K562 (cell line): ENCODE data around the gene TBC1D17. TPM values are rescaled to one million over a fixed set of nuclear protein-coding genes. Genes with fewer than 3 reads are reported as not detected.

ENCODE experiments used
- ATAC-seq: fragments of 200-7000 bp; cut with Tn5 transposase; 3 replicates; pipeline ENCODE4 v1.9.1; 2020; ENCODE audit warnings: moderate library complexity
- BruUV-seq: library from RNA; stranded (reverse); fragments of 400-500 nt; replicated peaks from 2 replicates; lab custom pipeline; 2021; lab: Mats Ljungman, UMichigan
- CTCF ChIA-PET: fragments of 300-600 bp; formaldehyde crosslinking; extraction: SDS; loops from one replicate; lab custom pipeline; 2021; ENCODE audit warnings: low intra/inter-chr PET ratio; lab: Yijun Ruan, JAX
- POLR2A ChIA-PET: fragments of 300-600, 350-650 bp; sonication (Branson Sonifier 250); formaldehyde crosslinking; extraction: SDS; loops from one replicate; lab custom pipeline; 2021; ENCODE audit warnings: antibody characterized with exemption, inconsistent platforms; lab: Yijun Ruan, JAX
- DNase-seq, 4 experiments: peaks; one replicate each; pipeline versions ENCODE4 v3.0.0 to v3.0.0-alpha.2; 2011 to 2018; ENCODE audit warnings: low spot score in 3 of 4, mixed read lengths in 3 of 4; ENCODE audit errors: extremely low read depth in 1 of 4
- FAIRE-seq: peaks from 2 replicates; lab custom pipeline; 2011; peaks lifted over from hg19 to GRCh38; lab: Jason Lieb, UNC
- H2AFZ ChIP-seq: 2 replicates; pipeline ENCODE4 v1.6.0; 2011; ENCODE audit warnings: low read depth, low read length, control low read depth, inconsistent platforms
- H3K27ac ChIP-seq: fragments of 200-600 bp; 3 replicates; pipeline ENCODE4 v1.8.0; 2011; ENCODE audit warnings: low read depth, mild to moderate bottlenecking, control low read depth, inconsistent platforms, low read length, moderate library complexity, mixed read lengths; ENCODE audit errors: extremely low read depth
- H3K27me3 ChIP-seq, 2 experiments: fragments of 300-600 bp in 1 of 2; 2 replicates in 1 of 2; 3 replicates in 1 of 2; pipeline versions ENCODE4 v1.6.0 to v1.8.0; 2011; ENCODE audit warnings: inconsistent platforms in 2 of 2, low read length in 2 of 2, mild to moderate bottlenecking in 1 of 2, mixed read lengths in 1 of 2, moderate library complexity in 1 of 2; ENCODE audit not compliant: control insufficient read depth in 2 of 2, insufficient read depth in 2 of 2
- H3K36me3 ChIP-seq: fragments of 300-600 bp; 3 replicates; pipeline ENCODE4 v1.8.0; 2011; ENCODE audit warnings: mild to moderate bottlenecking, low read length, inconsistent platforms; ENCODE audit not compliant: control insufficient read depth, insufficient read depth
- H3K4me1 ChIP-seq, 2 experiments: fragments of 200-600 bp in 1 of 2; replicated peaks in 1 of 2; 2 replicates in 1 of 2; 3 replicates in 1 of 2; pipeline versions ENCODE4 v1.5.1 to v1.8.0; 2011; ENCODE audit warnings: inconsistent platforms in 2 of 2, low read length in 2 of 2, mild to moderate bottlenecking in 1 of 2, mixed read lengths in 1 of 2, moderate library complexity in 1 of 2; ENCODE audit not compliant: control insufficient read depth in 2 of 2, insufficient read depth in 2 of 2
- H3K4me2 ChIP-seq: 2 replicates; pipeline ENCODE4 v1.6.1; 2011; ENCODE audit warnings: low read length, control low read depth, inconsistent platforms, mixed read lengths; ENCODE audit not compliant: insufficient read depth
- H3K4me3 ChIP-seq: fragments of 200-600 bp; sonication (generic), shearing (Covaris generic); 2 replicates; pipeline ENCODE4 v1.5.1; 2016; ENCODE audit warnings: control low read depth, inconsistent platforms
- H3K79me2 ChIP-seq: fragments of 200-600 bp; 3 replicates; pipeline ENCODE4 v1.8.0; 2011; ENCODE audit warnings: low read length, inconsistent platforms; ENCODE audit not compliant: control insufficient read depth, insufficient read depth
- H3K9ac ChIP-seq, 2 experiments: 2 replicates each; pipeline versions ENCODE4 v1.6.0 to v1.6.1; 2011; ENCODE audit warnings: low read depth in 2 of 2, low read length in 2 of 2, control low read depth in 1 of 2, inconsistent platforms in 1 of 2, mild to moderate bottlenecking in 1 of 2, mixed read lengths in 1 of 2; ENCODE audit not compliant: insufficient read depth in 1 of 2
- H3K9me1 ChIP-seq: one replicate; pipeline ENCODE4 v1.6.0; 2011; ENCODE audit warnings: inconsistent platforms, mild to moderate bottlenecking, low read length, moderate library complexity; ENCODE audit not compliant: control insufficient read depth, insufficient read depth
- H3K9me3 ChIP-seq: replicated peaks from 2 replicates; pipeline ENCODE4 v1.5.1; 2011; ENCODE audit warnings: low read depth, low read length, inconsistent platforms; ENCODE audit not compliant: control insufficient read depth, insufficient read depth
- H4K20me1 ChIP-seq: replicated peaks from 2 replicates; pipeline ENCODE4 v1.6.1; 2011; ENCODE audit warnings: low read length, inconsistent platforms, mixed read lengths; ENCODE audit not compliant: control insufficient read depth, insufficient read depth
- PURB ChIP-seq: sonication (generic); formaldehyde crosslinking; IDR thresholded peaks from 2 replicates; pipeline ENCODE4 v1.9.0; 2021; ENCODE audit warnings: low read depth, mild to moderate bottlenecking, missing genetic modification reagents
- SIX5 ChIP-seq, 2 experiments: IDR thresholded peaks; 2 replicates each; pipeline ENCODE4 v1.6.1; 2011; ENCODE audit warnings: low read length in 2 of 2, borderline replicate concordance in 1 of 2, low read depth in 1 of 2, mild to moderate bottlenecking in 1 of 2, moderate library complexity in 1 of 2; ENCODE audit not compliant: insufficient read depth in 1 of 2
- ZNF644 ChIP-seq: fragments of 200-800 bp; sonication (Bioruptor generic); IDR thresholded peaks from 2 replicates; pipeline ENCODE4 v1.6.1; 2016; ENCODE audit warnings: low read depth, missing genetic modification characterization, missing compliant biosample characterization
- WGBS: fragments of 100-300 bp; shearing (Covaris generic); methylation state at CpG from one replicate; pipeline ENCODE4 v1.1.6; 2016; ENCODE audit warnings: low coverage, mixed read lengths; ENCODE audit not compliant: insufficient coverage; ENCODE audit errors: missing lambda C conversion rate; 5-methylcytosine and 5-hydroxymethylcytosine counted together
- in situ Hi-C: fragments of 300-500 bp; cut with MboI; formaldehyde crosslinking; loops from 4 replicates; pipeline ENCODE4 v1.15.0; 2018; ENCODE audit warnings: inconsistent platforms, mixed read lengths
- intact Hi-C: fragments of 100-400 bp; cut with micrococcal nuclease; formaldehyde crosslinking; loops from 2 replicates; pipeline ENCODE4 v1.14.2; 2022
- polyA plus RNA-seq, 8 experiments: library from polyadenylated mRNA; depleted of rRNA in 4 of 8; stranded (reverse) in 5 of 8; unstranded in 3 of 8; fragments of >200 nt; fragmentation: Nextera tagmentation in 2 of 8; fragmentation: Illumina TruSeq in 1 of 8; extraction: Ambion mirVana in 2 of 8; extraction: Trizol in 1 of 8; gene quantifications; 2 replicates each; pipeline versions ENCODE4 v1.2.1 to v1.2.3, GENCODE V29; 2011 to 2014; ENCODE audit warnings: inconsistent platforms in 1 of 8, missing spikeins in 1 of 8
- total RNA-seq, 7 experiments: library from RNA; depleted of rRNA in 6 of 7; stranded (reverse); fragments of >200 nt in 6 of 7; fragmentation: Illumina TruSeq in 2 of 7; extraction: Trizol in 2 of 7; gene quantifications; 2 replicates each; pipeline versions ENCODE4 v1.2.1 to v1.2.3, GENCODE V29; 2011 to 2021; ENCODE audit warnings: low replicate concordance in 1 of 7
- TF ChIP-seq, protein P1 (sequence below): fragments of 450-650 bp; IDR thresholded peaks from 2 replicates; pipeline ENCODE4 v1.6.1; 2018; ENCODE audit not compliant: partially characterized antibody
- TF ChIP-seq, protein P2 (sequence below): fragments of 200-600 bp; sonication (generic); IDR thresholded peaks from one replicate; pipeline ENCODE4 v1.6.1; 2012; ENCODE audit warnings: mild to moderate bottlenecking, low read depth, low read length, inconsistent platforms

Gene TBC1D17
- total and polyA plus RNA-seq, 9 of the 15 experiments (the other 6 are each of a cell fraction or from before 2014, with no cell fraction given): 0.42 to 16.0 (median 3.8) TPM

DNA sequence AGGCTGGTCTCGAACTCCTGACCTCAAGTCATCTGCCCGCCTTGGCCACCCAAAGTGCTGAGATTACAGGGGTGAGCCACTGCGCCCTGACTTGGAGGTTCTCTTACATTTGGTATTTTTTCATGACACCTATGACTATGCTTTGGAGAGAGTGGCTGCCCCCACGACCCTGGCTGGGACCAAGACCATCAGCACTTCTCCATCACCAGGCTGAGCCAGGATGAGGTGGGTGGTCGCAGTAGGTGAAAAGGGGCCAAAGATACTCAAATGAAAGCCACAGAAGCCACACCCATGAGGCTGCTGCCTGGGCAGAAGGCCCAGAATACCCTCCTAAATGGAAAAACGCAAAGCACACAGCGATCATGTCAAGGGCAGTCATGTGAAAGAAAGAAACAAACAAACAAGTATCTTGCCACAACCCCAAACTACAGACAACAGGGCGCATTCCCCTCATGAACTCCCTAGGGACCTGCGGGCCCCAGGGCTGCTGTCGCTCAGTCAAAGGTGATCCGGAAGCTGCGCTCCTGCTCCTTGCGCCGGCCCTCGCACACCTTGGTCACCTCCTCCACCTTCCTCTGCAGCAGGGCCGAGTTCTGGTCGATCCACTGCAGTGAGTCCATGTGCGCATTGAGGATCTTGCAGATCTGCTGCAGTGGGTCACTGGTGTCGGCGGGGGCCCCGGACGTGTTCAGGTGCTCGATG is 30.4 kb downstream of the TBC1D17 start:
- no peak for DNase-seq
- in situ Hi-C loops: no loop called here
- peaks cover 26% of the 10 kb centered on the region for H3K79me2 ChIP-seq
- H3K4me2 ChIP-seq: no peak overlapping the region
- H3K27me3 ChIP-seq: no peaks in the 10 kb centered on the region
- H3K9me3 ChIP-seq: no peaks in the 10 kb centered on the region
- no peaks in the 10 kb centered on the region for H3K9me1 ChIP-seq
- peak overlapping the region in 1 of 2 experiments; percentile 28; a peak in 1 of 4 replicates for H3K9ac ChIP-seq
- ChIA-PET CTCF (no interaction called here), POLR2A (interaction anchor here (0.8 to 13.2 kb wide), 3 partner anchors 12 to 21 kb away, joined by 4 to 105 read pairs (median 18); partner anchors contain the start of genes ATF5 and NUP62)
- H3K36me3 ChIP-seq: peaks cover 65% of the 10 kb centered on the region; the same call in 2 of the 3 replicates
- WGBS: 96% methylated on average over 20 of the region's 23 CpGs
- H3K4me3 ChIP-seq: no peak overlapping the region
- H3K27ac ChIP-seq: no peak overlapping the region
- no peak for FAIRE-seq
- ATAC-seq: no peak
- BruUV-seq: no TSS peak
- H2AFZ ChIP-seq: no peak overlapping the region
- intact Hi-C loops: no loop called here
- H3K4me1 ChIP-seq: peaks cover 0 to 21% of the 10 kb centered on the region in 2 experiments; a peak in 3 of 5 replicates
- H4K20me1 ChIP-seq: peaks cover 22% of the 10 kb centered on the region
- TF ChIP-seq, protein P1, sequence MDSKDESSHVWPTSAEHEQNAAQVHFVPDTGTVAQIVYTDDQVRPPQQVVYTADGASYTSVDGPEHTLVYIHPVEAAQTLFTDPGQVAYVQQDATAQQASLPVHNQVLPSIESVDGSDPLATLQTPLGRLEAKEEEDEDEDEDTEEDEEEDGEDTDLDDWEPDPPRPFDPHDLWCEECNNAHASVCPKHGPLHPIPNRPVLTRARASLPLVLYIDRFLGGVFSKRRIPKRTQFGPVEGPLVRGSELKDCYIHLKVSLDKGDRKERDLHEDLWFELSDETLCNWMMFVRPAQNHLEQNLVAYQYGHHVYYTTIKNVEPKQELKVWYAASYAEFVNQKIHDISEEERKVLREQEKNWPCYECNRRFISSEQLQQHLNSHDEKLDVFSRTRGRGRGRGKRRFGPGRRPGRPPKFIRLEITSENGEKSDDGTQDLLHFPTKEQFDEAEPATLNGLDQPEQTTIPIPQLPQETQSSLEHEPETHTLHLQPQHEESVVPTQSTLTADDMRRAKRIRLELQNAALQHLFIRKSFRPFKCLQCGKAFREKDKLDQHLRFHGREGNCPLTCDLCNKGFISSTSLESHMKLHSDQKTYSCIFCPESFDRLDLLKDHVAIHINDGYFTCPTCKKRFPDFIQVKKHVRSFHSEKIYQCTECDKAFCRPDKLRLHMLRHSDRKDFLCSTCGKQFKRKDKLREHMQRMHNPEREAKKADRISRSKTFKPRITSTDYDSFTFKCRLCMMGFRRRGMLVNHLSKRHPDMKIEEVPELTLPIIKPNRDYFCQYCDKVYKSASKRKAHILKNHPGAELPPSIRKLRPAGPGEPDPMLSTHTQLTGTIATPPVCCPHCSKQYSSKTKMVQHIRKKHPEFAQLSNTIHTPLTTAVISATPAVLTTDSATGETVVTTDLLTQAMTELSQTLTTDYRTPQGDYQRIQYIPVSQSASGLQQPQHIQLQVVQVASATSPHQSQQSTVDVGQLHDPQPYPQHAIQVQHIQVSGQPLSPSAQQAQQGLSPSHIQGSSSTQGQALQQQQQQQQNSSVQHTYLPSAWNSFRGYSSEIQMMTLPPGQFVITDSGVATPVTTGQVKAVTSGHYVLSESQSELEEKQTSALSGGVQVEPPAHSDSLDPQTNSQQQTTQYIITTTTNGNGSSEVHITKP: no peak
- TF ChIP-seq ZNF644 (tag) (no peak), PURB (CRISPR knock-in tag) (no peak), SIX5 (IDR thresholded peaks at IDR 0.05; ENCODE audit: borderline replicate concordance in 1 of 2, insufficient read depth in 1 of 2, low read depth in 1 of 2, low read length in 2 of 2) (no peak)
- TF ChIP-seq, protein P2, sequence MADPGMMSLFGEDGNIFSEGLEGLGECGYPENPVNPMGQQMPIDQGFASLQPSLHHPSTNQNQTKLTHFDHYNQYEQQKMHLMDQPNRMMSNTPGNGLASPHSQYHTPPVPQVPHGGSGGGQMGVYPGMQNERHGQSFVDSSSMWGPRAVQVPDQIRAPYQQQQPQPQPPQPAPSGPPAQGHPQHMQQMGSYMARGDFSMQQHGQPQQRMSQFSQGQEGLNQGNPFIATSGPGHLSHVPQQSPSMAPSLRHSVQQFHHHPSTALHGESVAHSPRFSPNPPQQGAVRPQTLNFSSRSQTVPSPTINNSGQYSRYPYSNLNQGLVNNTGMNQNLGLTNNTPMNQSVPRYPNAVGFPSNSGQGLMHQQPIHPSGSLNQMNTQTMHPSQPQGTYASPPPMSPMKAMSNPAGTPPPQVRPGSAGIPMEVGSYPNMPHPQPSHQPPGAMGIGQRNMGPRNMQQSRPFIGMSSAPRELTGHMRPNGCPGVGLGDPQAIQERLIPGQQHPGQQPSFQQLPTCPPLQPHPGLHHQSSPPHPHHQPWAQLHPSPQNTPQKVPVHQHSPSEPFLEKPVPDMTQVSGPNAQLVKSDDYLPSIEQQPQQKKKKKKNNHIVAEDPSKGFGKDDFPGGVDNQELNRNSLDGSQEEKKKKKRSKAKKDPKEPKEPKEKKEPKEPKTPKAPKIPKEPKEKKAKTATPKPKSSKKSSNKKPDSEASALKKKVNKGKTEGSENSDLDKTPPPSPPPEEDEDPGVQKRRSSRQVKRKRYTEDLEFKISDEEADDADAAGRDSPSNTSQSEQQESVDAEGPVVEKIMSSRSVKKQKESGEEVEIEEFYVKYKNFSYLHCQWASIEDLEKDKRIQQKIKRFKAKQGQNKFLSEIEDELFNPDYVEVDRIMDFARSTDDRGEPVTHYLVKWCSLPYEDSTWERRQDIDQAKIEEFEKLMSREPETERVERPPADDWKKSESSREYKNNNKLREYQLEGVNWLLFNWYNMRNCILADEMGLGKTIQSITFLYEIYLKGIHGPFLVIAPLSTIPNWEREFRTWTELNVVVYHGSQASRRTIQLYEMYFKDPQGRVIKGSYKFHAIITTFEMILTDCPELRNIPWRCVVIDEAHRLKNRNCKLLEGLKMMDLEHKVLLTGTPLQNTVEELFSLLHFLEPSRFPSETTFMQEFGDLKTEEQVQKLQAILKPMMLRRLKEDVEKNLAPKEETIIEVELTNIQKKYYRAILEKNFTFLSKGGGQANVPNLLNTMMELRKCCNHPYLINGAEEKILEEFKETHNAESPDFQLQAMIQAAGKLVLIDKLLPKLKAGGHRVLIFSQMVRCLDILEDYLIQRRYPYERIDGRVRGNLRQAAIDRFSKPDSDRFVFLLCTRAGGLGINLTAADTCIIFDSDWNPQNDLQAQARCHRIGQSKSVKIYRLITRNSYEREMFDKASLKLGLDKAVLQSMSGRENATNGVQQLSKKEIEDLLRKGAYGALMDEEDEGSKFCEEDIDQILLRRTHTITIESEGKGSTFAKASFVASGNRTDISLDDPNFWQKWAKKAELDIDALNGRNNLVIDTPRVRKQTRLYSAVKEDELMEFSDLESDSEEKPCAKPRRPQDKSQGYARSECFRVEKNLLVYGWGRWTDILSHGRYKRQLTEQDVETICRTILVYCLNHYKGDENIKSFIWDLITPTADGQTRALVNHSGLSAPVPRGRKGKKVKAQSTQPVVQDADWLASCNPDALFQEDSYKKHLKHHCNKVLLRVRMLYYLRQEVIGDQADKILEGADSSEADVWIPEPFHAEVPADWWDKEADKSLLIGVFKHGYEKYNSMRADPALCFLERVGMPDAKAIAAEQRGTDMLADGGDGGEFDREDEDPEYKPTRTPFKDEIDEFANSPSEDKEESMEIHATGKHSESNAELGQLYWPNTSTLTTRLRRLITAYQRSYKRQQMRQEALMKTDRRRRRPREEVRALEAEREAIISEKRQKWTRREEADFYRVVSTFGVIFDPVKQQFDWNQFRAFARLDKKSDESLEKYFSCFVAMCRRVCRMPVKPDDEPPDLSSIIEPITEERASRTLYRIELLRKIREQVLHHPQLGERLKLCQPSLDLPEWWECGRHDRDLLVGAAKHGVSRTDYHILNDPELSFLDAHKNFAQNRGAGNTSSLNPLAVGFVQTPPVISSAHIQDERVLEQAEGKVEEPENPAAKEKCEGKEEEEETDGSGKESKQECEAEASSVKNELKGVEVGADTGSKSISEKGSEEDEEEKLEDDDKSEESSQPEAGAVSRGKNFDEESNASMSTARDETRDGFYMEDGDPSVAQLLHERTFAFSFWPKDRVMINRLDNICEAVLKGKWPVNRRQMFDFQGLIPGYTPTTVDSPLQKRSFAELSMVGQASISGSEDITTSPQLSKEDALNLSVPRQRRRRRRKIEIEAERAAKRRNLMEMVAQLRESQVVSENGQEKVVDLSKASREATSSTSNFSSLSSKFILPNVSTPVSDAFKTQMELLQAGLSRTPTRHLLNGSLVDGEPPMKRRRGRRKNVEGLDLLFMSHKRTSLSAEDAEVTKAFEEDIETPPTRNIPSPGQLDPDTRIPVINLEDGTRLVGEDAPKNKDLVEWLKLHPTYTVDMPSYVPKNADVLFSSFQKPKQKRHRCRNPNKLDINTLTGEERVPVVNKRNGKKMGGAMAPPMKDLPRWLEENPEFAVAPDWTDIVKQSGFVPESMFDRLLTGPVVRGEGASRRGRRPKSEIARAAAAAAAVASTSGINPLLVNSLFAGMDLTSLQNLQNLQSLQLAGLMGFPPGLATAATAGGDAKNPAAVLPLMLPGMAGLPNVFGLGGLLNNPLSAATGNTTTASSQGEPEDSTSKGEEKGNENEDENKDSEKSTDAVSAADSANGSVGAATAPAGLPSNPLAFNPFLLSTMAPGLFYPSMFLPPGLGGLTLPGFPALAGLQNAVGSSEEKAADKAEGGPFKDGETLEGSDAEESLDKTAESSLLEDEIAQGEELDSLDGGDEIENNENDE: no peak
